ENCODE measurements around the gene WDPCP.

- TF ChIP-seq POLR2A (IDR thresholded peaks at IDR 0.05), result no peak
- no peak for TF ChIP-seq CTCF (IDR thresholded peaks at IDR 0.05 in 4 of 5, conservative IDR thresholded peaks at IDR 0.05 in 1 of 5)
Observed at GRCh38 chr2:63071664-63072063, 516.6 kb downstream of the WDPCP start.

All from gastrocnemius medialis (tissue), 4 donors.